Naive thymus-derived CD4-positive, alpha-beta T cell (primary cell): ENCODE results near the gene TSPAN15. TPM values are rescaled to one million over a fixed set of nuclear protein-coding genes. Genes with fewer than 3 reads are reported as not detected.

Source experiments
- ATAC-seq: fragments of 150-1000 bp; cut with Tn5 transposase; 2 replicates; pipeline ENCODE4 v1.10.0; 2021; ENCODE audit warnings: mild to moderate bottlenecking, moderate library complexity
- CTCF ChIA-PET: fragments of 350-600 bp; sonication (Branson Sonifier 250); formaldehyde crosslinking; loops from one replicate; lab custom pipeline; 2021; ENCODE audit warnings: antibody characterized with exemption; lab: Charles Lee
- POLR2A ChIA-PET: fragments of 350-600 bp; sonication (Branson Sonifier 250); formaldehyde crosslinking; loops from one replicate; lab custom pipeline; 2021; ENCODE audit warnings: antibody characterized with exemption, inconsistent platforms; lab: Charles Lee
- DNase-seq, 9 donors: peaks; one replicate each; pipeline versions ENCODE4 v3.0.0 to v3.0.0-alpha.2; 2020 to 2022; ENCODE audit warnings: mixed read lengths in 1 of 9
- H3K27ac ChIP-seq: one replicate; pipeline ENCODE4 v1.7.0; 2013; ENCODE audit warnings: mild to moderate bottlenecking, low read depth, low read length, moderate library complexity
- H3K27me3 ChIP-seq, 2 donors: one replicate each; pipeline ENCODE4 v1.7.0; 2013; ENCODE audit warnings: low read length in 2 of 2, mild to moderate bottlenecking in 2 of 2, moderate library complexity in 2 of 2; ENCODE audit not compliant: control insufficient read depth in 2 of 2, insufficient read depth in 2 of 2
- H3K36me3 ChIP-seq, 3 experiments: 1 replicate in 2 of 3; 2 replicates in 1 of 3; pipeline ENCODE4 v1.7.0; 2013; ENCODE audit warnings: low read length in 3 of 3, mild to moderate bottlenecking in 3 of 3, moderate library complexity in 1 of 3; ENCODE audit not compliant: insufficient read depth in 3 of 3, control insufficient read depth in 2 of 3
- H3K4me1 ChIP-seq, 2 donors: one replicate each; pipeline ENCODE4 v1.7.0; 2013; ENCODE audit warnings: low read length in 2 of 2, mild to moderate bottlenecking in 2 of 2, moderate library complexity in 1 of 2; ENCODE audit not compliant: control insufficient read depth in 2 of 2, insufficient read depth in 2 of 2
- H3K4me3 ChIP-seq: 2 replicates; pipeline ENCODE4 v1.7.0; 2013; ENCODE audit warnings: mild to moderate bottlenecking, low read length
- H3K9me3 ChIP-seq, 3 experiments: 1 replicate in 2 of 3; 2 replicates in 1 of 3; pipeline ENCODE4 v1.7.0; 2013; ENCODE audit warnings: low read length in 3 of 3; ENCODE audit not compliant: control insufficient read depth in 2 of 3
- H3K27ac Mint-ChIP-seq, 9 donors: one replicate each; pipeline ENCODE4 v1.8.0; 2020 to 2022; ENCODE audit warnings: mixed read lengths in 9 of 9, mild to moderate bottlenecking in 8 of 9, moderate library complexity in 5 of 9, inconsistent platforms in 2 of 9
- H3K27me3 Mint-ChIP-seq, 5 donors: one replicate each; pipeline ENCODE4 v1.8.0; 2021 to 2022; ENCODE audit warnings: mixed read lengths in 5 of 5, mild to moderate bottlenecking in 1 of 5
- H3K36me3 Mint-ChIP-seq, 5 donors: one replicate each; pipeline ENCODE4 v1.8.0; 2020 to 2022; ENCODE audit warnings: mixed read lengths in 5 of 5, mild to moderate bottlenecking in 3 of 5, inconsistent platforms in 1 of 5
- H3K4me1 Mint-ChIP-seq, 7 donors: one replicate each; pipeline ENCODE4 v1.8.0; 2020 to 2022; ENCODE audit warnings: mixed read lengths in 7 of 7, mild to moderate bottlenecking in 3 of 7, inconsistent platforms in 1 of 7
- H3K4me3 Mint-ChIP-seq, 10 donors: one replicate each; pipeline ENCODE4 v1.8.0; 2020 to 2022; ENCODE audit warnings: mild to moderate bottlenecking in 10 of 10, mixed read lengths in 10 of 10, moderate library complexity in 6 of 10, inconsistent platforms in 2 of 10
- H3K9me3 Mint-ChIP-seq, 11 donors: one replicate each; pipeline ENCODE4 v1.8.0; 2020 to 2022; ENCODE audit warnings: mixed read lengths in 11 of 11, mild to moderate bottlenecking in 4 of 11, inconsistent platforms in 1 of 11, moderate library complexity in 1 of 11
- intact Hi-C, 2 donors: fragments of 100-400 bp; cut with micrococcal nuclease; formaldehyde crosslinking; loops; one replicate each; pipeline ENCODE4 v1.15.1; 2023
- polyA plus RNA-seq, 2 donors: library from polyadenylated mRNA; unstranded; fragments of 300-500 nt; fragmentation: Illumina TruSeq; gene quantifications; one replicate each; pipeline ENCODE4 v1.2.3, GENCODE V29; 2021
- total RNA-seq, 6 experiments: library from RNA in 5 of 6; stranded (reverse) in 5 of 6; gene quantifications; 1 replicate in 5 of 6; 2 replicates in 1 of 6; pipeline ENCODE4 v1.2.3 and lab custom pipeline; 2021 to 2026

TSPAN15 gene
- total and polyA plus RNA-seq, 7 experiments from 2014 or later: 1.2 to 7.2 (median 2.1) TPM

GRCh38 chr10:69491611-69492010, 40.3 kb downstream of the TSPAN15 start:
- no peaks in the 10 kb centered on the region for H3K4me1 Mint-ChIP-seq
- Histone ChIP-seq H3K4me3 (no peak overlapping the region), H3K27ac (no peak overlapping the region), H3K27me3 (no peaks in the 10 kb centered on the region), H3K4me1 (no peaks in the 10 kb centered on the region), H3K36me3 (no peaks in the 10 kb centered on the region), H3K9me3 (peaks cover 0 to 14% (median 0%) of the 10 kb centered on the region in 3 experiments)
- no peak overlapping the region for H3K4me3 Mint-ChIP-seq
- intact Hi-C loops: no loop called here
- CTCF ChIA-PET: no interaction called here
- POLR2A ChIA-PET: interaction anchor here (0.8 kb wide), 1 partner anchor 15 kb away, joined by 3 read pairs; no protein-coding TSS in a partner anchor
- H3K27me3 Mint-ChIP-seq: no peaks in the 10 kb centered on the region
- ATAC-seq (no peak), DNase-seq (no peak)
- H3K36me3 Mint-ChIP-seq: peaks cover 0 to 11% (median 7%) of the 10 kb centered on the region in 5 donors
- no peak overlapping the region for H3K27ac Mint-ChIP-seq
- peaks cover 0 to 17% (median 11%) of the 10 kb centered on the region in 11 donors for H3K9me3 Mint-ChIP-seq

- CTCF ChIA-PET: interaction anchor here (0.7 kb wide), 1 partner anchor 15 kb away, joined by 3 read pairs; no protein-coding TSS in a partner anchor
- H3K36me3 Mint-ChIP-seq: peaks cover 0 to 11% (median 7%) of the 10 kb centered on the region in 5 donors
- H3K27ac Mint-ChIP-seq: no peak overlapping the region
- H3K36me3 ChIP-seq: no peaks in the 10 kb centered on the region
- peaks cover 0 to 17% (median 11%) of the 10 kb centered on the region in 11 donors for H3K9me3 Mint-ChIP-seq
- no peak for DNase-seq
- ATAC-seq: no peak
- H3K27me3 Mint-ChIP-seq: no peaks in the 10 kb centered on the region
- H3K27me3 ChIP-seq: no peaks in the 10 kb centered on the region
- no peaks in the 10 kb centered on the region for H3K4me1 ChIP-seq
- H3K9me3 ChIP-seq: peaks cover 0 to 14% (median 0%) of the 10 kb centered on the region in 3 experiments
- intact Hi-C loops: no loop called here
- no peak overlapping the region for H3K4me3 Mint-ChIP-seq
- H3K4me3 ChIP-seq: no peak overlapping the region
- POLR2A ChIA-PET: interaction anchor here (0.8 kb wide), 1 partner anchor 14 kb away, joined by 3 read pairs; no protein-coding TSS in a partner anchor
- H3K27ac ChIP-seq: no peak overlapping the region
- H3K4me1 Mint-ChIP-seq: no peaks in the 10 kb centered on the region
Measured at GRCh38 chr10:69492091-69492745, 41.0 kb downstream of the TSPAN15 start.

- ATAC-seq: no peak
- Histone ChIP-seq H3K4me1 (no peaks in the 10 kb centered on the region), H3K36me3 (no peaks in the 10 kb centered on the region), H3K9me3 (peaks cover 0 to 14% (median 0%) of the 10 kb centered on the region in 3 experiments), H3K4me3 (no peak overlapping the region), H3K27me3 (no peaks in the 10 kb centered on the region), H3K27ac (no peak overlapping the region)
- DNase-seq: no peak
- CTCF ChIA-PET: interaction anchor here (0.7 kb wide), 1 partner anchor 14 kb away, joined by 3 read pairs; no protein-coding TSS in a partner anchor
- POLR2A ChIA-PET: no interaction called here
- Mint-ChIP-seq H3K4me3 (no peak overlapping the region), H3K4me1 (peaks cover 0 to under 1% (median 0%) of the 10 kb centered on the region in 7 donors), H3K27me3 (no peaks in the 10 kb centered on the region), H3K9me3 (peaks cover 0 to 14% (median 9%) of the 10 kb centered on the region in 11 donors), H3K36me3 (peaks cover 0 to 9% (median 7%) of the 10 kb centered on the region in 5 donors), H3K27ac (no peak overlapping the region)
- intact Hi-C loops: no loop called here
Measured at GRCh38 chr10:69492746-69493462, 41.6 kb downstream of the TSPAN15 start.

GRCh38 chr10:69494626-69495558, 43.6 kb downstream of the TSPAN15 start:
- no peaks in the 10 kb centered on the region for H3K4me1 ChIP-seq
- CTCF ChIA-PET: no interaction called here
- H3K27ac Mint-ChIP-seq: no peak overlapping the region
- H3K4me3 ChIP-seq: no peak overlapping the region
- ATAC-seq: no peak
- intact Hi-C loops: no loop called here
- no peaks in the 10 kb centered on the region for H3K27me3 Mint-ChIP-seq
- no peak overlapping the region for H3K4me3 Mint-ChIP-seq
- H3K9me3 Mint-ChIP-seq: no peaks in the 10 kb centered on the region
- DNase-seq: no peak
- H3K36me3 Mint-ChIP-seq: no peaks in the 10 kb centered on the region
- peaks cover 0 to 2% (median 0%) of the 10 kb centered on the region in 3 experiments for H3K9me3 ChIP-seq
- POLR2A ChIA-PET: no interaction called here
- peaks cover 0 to 6% (median 3%) of the 10 kb centered on the region in 7 donors for H3K4me1 Mint-ChIP-seq
- no peaks in the 10 kb centered on the region for H3K36me3 ChIP-seq
- H3K27ac ChIP-seq: no peak overlapping the region
- no peaks in the 10 kb centered on the region for H3K27me3 ChIP-seq

GRCh38 chr10:69495666-69496065, 44.4 kb downstream of the TSPAN15 start:
- no peaks in the 10 kb centered on the region for H3K27me3 ChIP-seq
- H3K27ac ChIP-seq: no peak overlapping the region
- no peak overlapping the region for H3K27ac Mint-ChIP-seq
- no peaks in the 10 kb centered on the region for H3K4me1 ChIP-seq
- H3K4me3 ChIP-seq: no peak overlapping the region
- no peaks in the 10 kb centered on the region for H3K36me3 ChIP-seq
- no peak for ATAC-seq
- H3K9me3 Mint-ChIP-seq: no peaks in the 10 kb centered on the region
- DNase-seq: no peak
- no peaks in the 10 kb centered on the region for H3K27me3 Mint-ChIP-seq
- POLR2A ChIA-PET: no interaction called here
- H3K4me1 Mint-ChIP-seq: peaks cover 0 to 6% (median 3%) of the 10 kb centered on the region in 7 donors
- intact Hi-C loops: no loop called here
- H3K4me3 Mint-ChIP-seq: no peak overlapping the region
- CTCF ChIA-PET: interaction anchor here (1.5 kb wide), 1 partner anchor 20 kb away, joined by 6 read pairs; no protein-coding TSS in a partner anchor
- H3K36me3 Mint-ChIP-seq: no peaks in the 10 kb centered on the region
- no peaks in the 10 kb centered on the region for H3K9me3 ChIP-seq
